DMS153 (cell line): ENCODE results near the gene TMEM245.

Experiments
- DNase-seq: peaks from one replicate; lab custom pipeline; 2025; lab: John Stamatoyannopoulos, UW

The TMEM245 gene

GRCh38 chr9:109022873-109023272, 96.9 kb downstream of the TMEM245 start:
- DNase-seq = no peak

GRCh38 chr9:109020581-109021511, 98.9 kb downstream of the TMEM245 start:
- no peak for DNase-seq

- DNase-seq = no peak
These were observed 99.6 kb downstream of the TMEM245 start for GRCh38 chr9:109020113-109020512.

- no peak for DNase-seq
These were observed 100.3 kb downstream of the TMEM245 start for GRCh38 chr9:109019420-109019819.

GRCh38 chr9:109017493-109017892, 102.3 kb downstream of the TMEM245 start:
- DNase-seq = no peak

- no peak for DNase-seq
These were observed 102.7 kb downstream of the TMEM245 start for GRCh38 chr9:109017061-109017460.

- no peak for DNase-seq
These were observed 103.6 kb downstream of the TMEM245 start for GRCh38 chr9:109016132-109016531.

GRCh38 chr9:109014608-109015280, 105.0 kb downstream of the TMEM245 start:
- DNase-seq = no peak

- DNase-seq = no peak
These were observed 105.8 kb downstream of the TMEM245 start for GRCh38 chr9:109013679-109014607.

GRCh38 chr9:109012876-109013678, 106.7 kb downstream of the TMEM245 start, which contains the start of gene CTNNAL1:
Gene CTNNAL1, minus strand, starts transcription at chr9:109013499. Its CDS starts 57 bp downstream, at chr9:109013442.
- peak; percentile 76 for DNase-seq

- no peak for DNase-seq
These were observed 107.5 kb downstream of the TMEM245 start for GRCh38 chr9:109012009-109012875.

- DNase-seq = no peak
These were observed 108.5 kb downstream of the TMEM245 start for GRCh38 chr9:109011231-109011671.

GRCh38 chr9:109010746-109011145, 109.0 kb downstream of the TMEM245 start:
- peak; percentile 54 for DNase-seq

GRCh38 chr9:109005678-109006077, 114.1 kb downstream of the TMEM245 start:
- DNase-seq = no peak

- no peak for DNase-seq
These were observed 116.6 kb downstream of the TMEM245 start for GRCh38 chr9:109003116-109003515.

GRCh38 chr9:109002141-109002540, 117.6 kb downstream of the TMEM245 start:
- DNase-seq = no peak

GRCh38 chr9:109001275-109001676, 118.5 kb downstream of the TMEM245 start:
- DNase-seq = no peak

- DNase-seq = no peak
These were observed 122.6 kb downstream of the TMEM245 start for GRCh38 chr9:108997112-108997511.

- peak; percentile 52 for DNase-seq
These were observed 123.1 kb downstream of the TMEM245 start for GRCh38 chr9:108996643-108997042.

- DNase-seq = no peak
These were observed 125.1 kb downstream of the TMEM245 start for GRCh38 chr9:108994695-108995094.
